Measurements from ENCODE around the gene RBMS2.
"Not testable (repeated sequence)": the region's sequence is repeated elsewhere in the genome, so short reads cannot be mapped to it uniquely, and the experiment has no call there.

RBMS2 gene

GRCh38 chr12:56574210-56574609 lies 52.6 kb downstream of the RBMS2 start:
- H3K4me1 ChIP-seq (ENCODE audit: control insufficient read depth, insufficient read depth, low read length), result no peaks in the 10 kb centered on the region
- H3K27ac ChIP-seq (ENCODE audit: insufficient read depth, low read depth, low read length, poor library complexity, severe bottlenecking), result no peak overlapping the region
- H3K27me3 ChIP-seq (ENCODE audit: control insufficient read depth, insufficient read depth, low read length, poor library complexity, severe bottlenecking), result no peaks in the 10 kb centered on the region
- WGBS, 2 experiments, result 91 to 93% methylated on average over 2 of the region's 2 CpGs
- H3K36me3 ChIP-seq (ENCODE audit: control insufficient read depth, insufficient read depth, low read length), result no peaks in the 10 kb centered on the region
- H3K4me3 ChIP-seq (ENCODE audit: insufficient read depth, low read depth, low read length), result no peak overlapping the region
- H3K9me3 ChIP-seq (ENCODE audit: control insufficient read depth, low read length), result no peaks in the 10 kb centered on the region

GRCh38 chr12:56577248-56577647 lies 55.6 kb downstream of the RBMS2 start:
- H3K9me3 ChIP-seq (ENCODE audit: control insufficient read depth, low read length); H3K36me3 ChIP-seq (ENCODE audit: control insufficient read depth, insufficient read depth, low read length); H3K27me3 ChIP-seq (ENCODE audit: control insufficient read depth, insufficient read depth, low read length, poor library complexity, severe bottlenecking); H3K4me3 ChIP-seq (ENCODE audit: insufficient read depth, low read depth, low read length); H3K27ac ChIP-seq (ENCODE audit: insufficient read depth, low read depth, low read length, poor library complexity, severe bottlenecking); H3K4me1 ChIP-seq (ENCODE audit: control insufficient read depth, insufficient read depth, low read length): not testable (repeated sequence)
- WGBS, 2 experiments, result 95 to 96% methylated on average over 5 to 6 of the region's 7 CpGs

- no peaks in the 10 kb centered on the region for H3K27me3 ChIP-seq (ENCODE audit: control insufficient read depth, insufficient read depth, low read length, poor library complexity, severe bottlenecking)
- H3K9me3 ChIP-seq (ENCODE audit: control insufficient read depth, low read length), result no peaks in the 10 kb centered on the region
- 95% methylated on average over 10 of the region's 10 CpGs for WGBS, 2 experiments
- H3K27ac ChIP-seq (ENCODE audit: insufficient read depth, low read depth, low read length, poor library complexity, severe bottlenecking), result no peak overlapping the region
- no peak overlapping the region for H3K4me3 ChIP-seq (ENCODE audit: insufficient read depth, low read depth, low read length)
- no peaks in the 10 kb centered on the region for H3K4me1 ChIP-seq (ENCODE audit: control insufficient read depth, insufficient read depth, low read length)
- H3K36me3 ChIP-seq (ENCODE audit: control insufficient read depth, insufficient read depth, low read length), result no peaks in the 10 kb centered on the region
Measured at GRCh38 chr12:56578983-56579546, 57.4 kb downstream of the RBMS2 start.

GRCh38 chr12:56581418-56582145 lies 60.0 kb downstream of the RBMS2 start:
- WGBS, 2 experiments, result 93 to 94% methylated on average over 10 of the region's 10 CpGs
- H3K36me3 ChIP-seq (ENCODE audit: control insufficient read depth, insufficient read depth, low read length), result no peaks in the 10 kb centered on the region
- no peaks in the 10 kb centered on the region for H3K4me1 ChIP-seq (ENCODE audit: control insufficient read depth, insufficient read depth, low read length)
- H3K4me3 ChIP-seq (ENCODE audit: insufficient read depth, low read depth, low read length), result no peak overlapping the region
- no peaks in the 10 kb centered on the region for H3K27me3 ChIP-seq (ENCODE audit: control insufficient read depth, insufficient read depth, low read length, poor library complexity, severe bottlenecking)
- H3K27ac ChIP-seq (ENCODE audit: insufficient read depth, low read depth, low read length, poor library complexity, severe bottlenecking), result no peak overlapping the region
- no peaks in the 10 kb centered on the region for H3K9me3 ChIP-seq (ENCODE audit: control insufficient read depth, low read length)

GRCh38 chr12:56585098-56585497 lies 63.5 kb downstream of the RBMS2 start:
- 86 to 93% methylated on average over 3 of the region's 4 CpGs for WGBS, 2 experiments
- Histone ChIP-seq H3K36me3 (ENCODE audit: control insufficient read depth, insufficient read depth, low read length) (no peaks in the 10 kb centered on the region), H3K27ac (ENCODE audit: insufficient read depth, low read depth, low read length, poor library complexity, severe bottlenecking) (no peak overlapping the region)

GRCh38 chr12:56589783-56590182 lies 68.2 kb downstream of the RBMS2 start:
- Histone ChIP-seq H3K4me3 (ENCODE audit: insufficient read depth, low read depth, low read length) (no peak overlapping the region), H3K9me3 (ENCODE audit: control insufficient read depth, low read length) (no peaks in the 10 kb centered on the region), H3K27ac (ENCODE audit: insufficient read depth, low read depth, low read length, poor library complexity, severe bottlenecking) (no peak overlapping the region), H3K27me3 (ENCODE audit: control insufficient read depth, insufficient read depth, low read length, poor library complexity, severe bottlenecking) (no peaks in the 10 kb centered on the region), H3K36me3 (ENCODE audit: control insufficient read depth, insufficient read depth, low read length) (no peaks in the 10 kb centered on the region), H3K4me1 (ENCODE audit: control insufficient read depth, insufficient read depth, low read length) (no peaks in the 10 kb centered on the region)
- WGBS, 2 experiments, result 96 to 100% methylated on average over 1 of the region's 1 CpG

More at GRCh38 chr12:56585098-56585497, 63.5 kb downstream of the RBMS2 start:
- H3K4me3 ChIP-seq (ENCODE audit: insufficient read depth, low read depth, low read length), result no peak overlapping the region
- no peaks in the 10 kb centered on the region for H3K9me3 ChIP-seq (ENCODE audit: control insufficient read depth, low read length)
- H3K27me3 ChIP-seq (ENCODE audit: control insufficient read depth, insufficient read depth, low read length, poor library complexity, severe bottlenecking), result no peaks in the 10 kb centered on the region
- no peaks in the 10 kb centered on the region for H3K4me1 ChIP-seq (ENCODE audit: control insufficient read depth, insufficient read depth, low read length)

- H3K4me1 ChIP-seq (ENCODE audit: control insufficient read depth, insufficient read depth, low read length), result no peaks in the 10 kb centered on the region
- no peaks in the 10 kb centered on the region for H3K27me3 ChIP-seq (ENCODE audit: control insufficient read depth, insufficient read depth, low read length, poor library complexity, severe bottlenecking)
- 70 to 73% methylated on average over 3 of the region's 3 CpGs for WGBS, 2 experiments
- no peak overlapping the region for H3K4me3 ChIP-seq (ENCODE audit: insufficient read depth, low read depth, low read length)
- no peak overlapping the region for H3K27ac ChIP-seq (ENCODE audit: insufficient read depth, low read depth, low read length, poor library complexity, severe bottlenecking)
- no peaks in the 10 kb centered on the region for H3K9me3 ChIP-seq (ENCODE audit: control insufficient read depth, low read length)
- H3K36me3 ChIP-seq (ENCODE audit: control insufficient read depth, insufficient read depth, low read length), result no peaks in the 10 kb centered on the region
Measured at GRCh38 chr12:56590237-56590830, 68.7 kb downstream of the RBMS2 start.

GRCh38 chr12:56591126-56591525 lies 69.5 kb downstream of the RBMS2 start:
- 76 to 82% methylated on average over 5 of the region's 5 CpGs for WGBS, 2 experiments
- no peaks in the 10 kb centered on the region for H3K36me3 ChIP-seq (ENCODE audit: control insufficient read depth, insufficient read depth, low read length)
- no peaks in the 10 kb centered on the region for H3K9me3 ChIP-seq (ENCODE audit: control insufficient read depth, low read length)
- no peaks in the 10 kb centered on the region for H3K27me3 ChIP-seq (ENCODE audit: control insufficient read depth, insufficient read depth, low read length, poor library complexity, severe bottlenecking)
- no peak overlapping the region for H3K4me3 ChIP-seq (ENCODE audit: insufficient read depth, low read depth, low read length)
- no peaks in the 10 kb centered on the region for H3K4me1 ChIP-seq (ENCODE audit: control insufficient read depth, insufficient read depth, low read length)
- no peak overlapping the region for H3K27ac ChIP-seq (ENCODE audit: insufficient read depth, low read depth, low read length, poor library complexity, severe bottlenecking)

GRCh38 chr12:56591961-56592360 lies 70.3 kb downstream of the RBMS2 start:
- H3K27ac ChIP-seq (ENCODE audit: insufficient read depth, low read depth, low read length, poor library complexity, severe bottlenecking), result no peak overlapping the region
- H3K4me1 ChIP-seq (ENCODE audit: control insufficient read depth, insufficient read depth, low read length), result no peaks in the 10 kb centered on the region
- H3K9me3 ChIP-seq (ENCODE audit: control insufficient read depth, low read length), result no peaks in the 10 kb centered on the region
- H3K36me3 ChIP-seq (ENCODE audit: control insufficient read depth, insufficient read depth, low read length), result no peaks in the 10 kb centered on the region
- no peak overlapping the region for H3K4me3 ChIP-seq (ENCODE audit: insufficient read depth, low read depth, low read length)
- no peaks in the 10 kb centered on the region for H3K27me3 ChIP-seq (ENCODE audit: control insufficient read depth, insufficient read depth, low read length, poor library complexity, severe bottlenecking)

GRCh38 chr12:56593909-56594621 lies 72.4 kb downstream of the RBMS2 start:
- peak overlapping the region; percentile 61 for H3K27ac ChIP-seq (ENCODE audit: insufficient read depth, low read depth, low read length, poor library complexity, severe bottlenecking)
- H3K36me3 ChIP-seq (ENCODE audit: control insufficient read depth, insufficient read depth, low read length), result peaks cover 13% of the 10 kb centered on the region
- no peaks in the 10 kb centered on the region for H3K4me1 ChIP-seq (ENCODE audit: control insufficient read depth, insufficient read depth, low read length)
- H3K9me3 ChIP-seq (ENCODE audit: control insufficient read depth, low read length), result no peaks in the 10 kb centered on the region
- H3K4me3 ChIP-seq (ENCODE audit: insufficient read depth, low read depth, low read length), result no peak overlapping the region
- no peaks in the 10 kb centered on the region for H3K27me3 ChIP-seq (ENCODE audit: control insufficient read depth, insufficient read depth, low read length, poor library complexity, severe bottlenecking)
- WGBS, 2 experiments, result 48 to 51% methylated on average over 8 of the region's 8 CpGs
